ENCODE data around the gene FAM110A.

DNA sequence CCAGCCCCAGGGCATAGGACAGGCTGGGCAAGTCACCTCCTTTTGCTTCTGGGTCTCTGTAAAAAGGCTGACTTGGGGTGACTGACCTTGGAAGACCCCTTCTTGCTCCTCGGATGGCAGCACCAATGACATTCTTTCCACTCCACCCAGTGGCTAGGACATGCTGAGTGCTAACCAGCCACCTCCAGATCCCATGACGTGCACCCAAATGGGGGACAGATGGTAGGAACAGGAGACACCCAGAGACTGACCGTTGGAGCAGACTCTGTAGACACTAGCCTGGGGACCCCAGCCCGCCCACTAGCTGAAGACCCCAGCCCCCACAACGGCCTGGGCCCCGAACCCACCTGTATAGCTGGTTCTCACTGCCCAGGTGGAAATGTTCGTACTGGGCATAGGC lies 44.3 kb downstream of the FAM110A start:
- TF ChIP-seq CTCF (IDR thresholded peaks at IDR 0.05), result no peak
- no peak for TF ChIP-seq POLR2A (IDR thresholded peaks at IDR 0.05)
